ENCODE measurements around the gene HBB.
"Not testable (repeated sequence)": the region's sequence is repeated elsewhere in the genome, so short reads cannot be mapped to it uniquely, and the experiment has no call there.

Gene HBB

DNA sequence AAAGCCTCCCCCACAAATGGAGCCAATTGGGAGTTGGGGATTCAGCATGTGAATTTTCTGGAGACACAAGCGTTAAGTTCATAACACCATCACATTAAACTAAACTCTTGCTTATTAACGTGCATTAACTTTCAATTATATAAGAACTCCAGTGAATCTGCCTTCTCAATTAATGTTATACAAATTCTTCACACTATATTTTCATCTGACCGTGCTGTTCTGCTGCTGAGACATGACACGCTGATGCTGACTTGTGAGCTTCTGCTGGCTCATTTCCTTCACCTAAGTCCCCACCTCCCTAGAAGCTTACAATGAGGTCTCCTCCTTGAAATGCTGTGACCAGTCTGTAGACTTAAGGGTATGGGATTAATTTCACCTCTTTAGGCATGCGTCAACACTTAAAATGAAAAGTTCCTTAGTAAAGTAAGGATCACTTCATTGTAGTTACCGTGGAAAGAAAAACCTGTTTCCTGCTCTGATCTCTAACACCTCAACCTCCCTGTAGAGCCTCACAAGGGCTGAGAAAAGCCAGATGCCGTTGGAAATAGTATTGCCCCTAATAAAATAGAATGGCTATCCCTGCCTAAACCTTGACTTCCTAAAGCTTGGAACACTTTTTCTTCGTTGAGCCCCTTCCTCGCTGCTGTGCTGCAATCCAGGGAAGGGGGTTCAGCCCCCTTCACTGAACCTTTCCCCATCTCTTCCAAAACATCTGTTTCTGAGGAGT, 25.5 kb upstream of the HBB start:
- CTCF ChIA-PET = no interaction called here
- TF ChIP-seq, protein P1, sequence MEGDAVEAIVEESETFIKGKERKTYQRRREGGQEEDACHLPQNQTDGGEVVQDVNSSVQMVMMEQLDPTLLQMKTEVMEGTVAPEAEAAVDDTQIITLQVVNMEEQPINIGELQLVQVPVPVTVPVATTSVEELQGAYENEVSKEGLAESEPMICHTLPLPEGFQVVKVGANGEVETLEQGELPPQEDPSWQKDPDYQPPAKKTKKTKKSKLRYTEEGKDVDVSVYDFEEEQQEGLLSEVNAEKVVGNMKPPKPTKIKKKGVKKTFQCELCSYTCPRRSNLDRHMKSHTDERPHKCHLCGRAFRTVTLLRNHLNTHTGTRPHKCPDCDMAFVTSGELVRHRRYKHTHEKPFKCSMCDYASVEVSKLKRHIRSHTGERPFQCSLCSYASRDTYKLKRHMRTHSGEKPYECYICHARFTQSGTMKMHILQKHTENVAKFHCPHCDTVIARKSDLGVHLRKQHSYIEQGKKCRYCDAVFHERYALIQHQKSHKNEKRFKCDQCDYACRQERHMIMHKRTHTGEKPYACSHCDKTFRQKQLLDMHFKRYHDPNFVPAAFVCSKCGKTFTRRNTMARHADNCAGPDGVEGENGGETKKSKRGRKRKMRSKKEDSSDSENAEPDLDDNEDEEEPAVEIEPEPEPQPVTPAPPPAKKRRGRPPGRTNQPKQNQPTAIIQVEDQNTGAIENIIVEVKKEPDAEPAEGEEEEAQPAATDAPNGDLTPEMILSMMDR (IDR thresholded peaks at IDR 0.05; ENCODE audit: control extremely low read depth, extremely low read depth, low read depth, missing control alignments) = no peak
- no peak for DNase-seq (ENCODE audit: extremely low spot score)
- POLR2A ChIA-PET = no interaction called here

DNA sequence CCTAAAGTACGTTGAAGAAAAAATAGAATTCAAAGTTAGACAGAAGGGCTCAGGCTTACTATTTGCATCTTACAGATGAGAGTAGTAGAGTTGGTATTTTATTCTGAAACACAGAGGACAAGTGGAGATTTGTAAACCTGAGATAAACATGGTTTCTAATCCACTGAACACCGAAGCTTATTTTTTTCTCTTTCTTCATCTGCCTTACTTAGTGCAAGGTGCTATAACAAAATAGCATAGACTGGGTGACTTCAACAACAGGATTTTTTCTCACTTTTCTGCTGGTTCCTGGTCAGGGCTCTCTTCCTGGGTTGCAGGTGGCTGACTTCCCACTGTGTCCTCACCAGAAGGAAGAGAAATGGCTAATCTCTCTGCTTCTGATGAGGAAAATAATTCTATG, 24.9 kb upstream of the HBB start:
- TF ChIP-seq, protein P1 (IDR thresholded peaks at IDR 0.05; ENCODE audit: control extremely low read depth, extremely low read depth, low read depth, missing control alignments) = no peak
- ChIA-PET POLR2A (no interaction called here), CTCF (no interaction called here)
- no peak for DNase-seq (ENCODE audit: extremely low spot score)

DNA sequence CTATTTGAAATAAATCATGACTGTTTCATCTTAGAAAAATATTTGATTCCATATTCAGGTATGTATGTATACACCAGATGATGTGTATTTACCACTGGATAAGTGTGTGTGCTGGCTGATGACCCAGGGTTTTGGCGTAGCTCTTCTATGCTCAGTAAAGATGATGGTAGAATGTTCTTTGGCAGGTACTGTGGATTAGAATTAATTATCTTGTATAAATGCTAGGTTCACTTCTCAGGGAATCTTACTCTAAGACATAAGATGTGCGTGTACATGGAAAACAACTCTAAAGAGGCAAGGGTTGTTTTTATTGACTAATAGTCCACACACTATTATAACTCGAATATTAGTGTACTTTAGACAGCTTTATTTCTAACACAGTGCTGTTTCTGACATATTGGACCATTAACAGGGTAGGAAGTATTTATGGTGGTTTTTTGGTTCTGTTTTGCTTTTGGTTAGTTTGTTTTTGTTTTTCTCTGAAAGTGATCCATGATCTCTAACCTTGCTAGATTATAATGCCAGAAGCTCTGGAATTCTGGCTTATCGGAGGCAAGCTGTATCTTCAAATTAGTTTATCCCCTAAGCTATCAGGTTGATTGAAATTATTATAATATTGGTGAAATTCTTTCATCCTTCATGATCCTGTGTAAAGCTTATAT, 23.8 kb upstream of the HBB start:
- DNase-seq (ENCODE audit: extremely low spot score) = no peak
- ChIA-PET POLR2A (no interaction called here), CTCF (no interaction called here)
- TF ChIP-seq, protein P1 (IDR thresholded peaks at IDR 0.05; ENCODE audit: control extremely low read depth, extremely low read depth, low read depth, missing control alignments) = no peak

DNA sequence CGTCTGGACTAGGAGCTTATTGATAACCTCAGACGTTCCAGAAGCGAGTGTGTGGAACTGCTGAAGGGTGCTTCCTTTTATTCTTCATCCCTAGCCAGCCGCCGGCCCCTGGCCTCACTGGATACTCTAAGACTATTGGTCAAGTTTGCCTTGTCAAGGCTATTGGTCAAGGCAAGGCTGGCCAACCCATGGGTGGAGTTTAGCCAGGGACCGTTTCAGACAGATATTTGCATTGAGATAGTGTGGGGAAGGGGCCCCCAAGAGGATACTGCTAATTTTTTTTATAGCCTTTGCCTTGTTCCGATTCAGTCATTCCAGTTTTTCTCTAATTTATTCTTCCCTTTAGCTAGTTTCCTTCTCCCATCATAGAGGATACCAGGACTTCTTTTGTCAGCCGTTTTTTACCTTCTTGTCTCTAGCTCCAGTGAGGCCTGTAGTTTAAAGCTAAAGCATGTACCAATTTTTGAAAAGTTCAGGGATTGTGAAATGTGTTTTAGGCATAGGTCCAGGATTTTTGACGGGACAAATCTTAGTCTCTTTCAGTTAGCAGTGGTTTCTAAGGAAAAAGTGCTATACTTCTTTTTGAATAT, 23.0 kb upstream of the HBB start, which contains the start of gene HBG1:
HBG1 (minus strand) TSS at position 51 of the 590 bp plus-strand sequence. CDS start 53 bp downstream, outside the sequence.
- POLR2A ChIA-PET; DNase-seq (ENCODE audit: extremely low spot score); CTCF ChIA-PET: not testable (repeated sequence)

DNA sequence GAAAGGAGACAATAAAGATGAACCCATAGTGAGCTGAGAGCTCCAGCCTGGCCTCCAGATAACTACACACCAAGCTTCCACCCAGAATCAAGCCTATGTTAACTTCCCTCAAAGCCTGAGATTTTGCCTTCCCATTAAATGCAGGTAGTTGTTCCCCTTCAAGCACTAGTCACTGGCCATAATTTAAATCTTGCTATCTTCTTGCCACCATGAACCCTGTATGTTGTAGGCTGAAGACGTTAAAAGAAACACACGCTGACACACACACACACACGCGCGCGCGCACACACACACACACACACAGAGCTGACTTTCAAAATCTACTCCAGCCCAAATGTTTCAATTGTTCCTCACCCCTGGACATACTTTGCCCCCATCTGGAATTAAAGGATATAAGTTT, 21.6 kb upstream of the HBB start:
- DNase-seq (ENCODE audit: extremely low spot score); CTCF ChIA-PET; POLR2A ChIA-PET: not testable (repeated sequence)

DNA sequence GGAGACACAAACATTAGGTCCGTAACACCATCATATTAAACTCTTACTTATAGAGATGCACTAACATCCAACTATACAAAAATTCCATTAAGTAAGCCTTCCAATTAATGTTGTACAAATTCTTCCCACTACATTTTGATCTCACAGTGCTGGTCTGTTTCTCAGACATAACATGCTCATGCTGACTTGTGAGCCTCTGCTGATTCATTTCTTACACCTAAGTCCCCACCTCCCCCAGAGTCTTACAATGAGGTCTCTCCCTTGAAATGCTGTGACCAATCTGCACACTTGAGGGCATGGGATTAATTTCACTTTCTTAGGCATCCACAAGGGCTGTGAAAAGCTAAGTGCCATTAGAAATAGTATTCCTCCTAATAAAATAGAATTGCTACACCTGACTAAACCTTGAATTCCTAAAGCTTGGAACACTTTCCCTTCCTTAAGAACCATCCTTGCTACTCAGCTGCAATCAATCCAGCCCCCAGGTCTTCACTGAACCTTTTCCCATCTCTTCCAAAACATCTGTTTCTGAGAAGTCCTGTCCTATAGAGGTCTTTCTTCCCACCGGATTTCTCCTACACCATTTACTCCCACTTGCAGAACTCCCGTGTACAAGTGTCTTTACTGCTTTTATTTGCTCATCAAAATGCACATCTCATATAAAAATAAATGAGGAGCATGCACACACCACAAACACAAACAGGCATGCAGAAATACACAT, 20.8 kb upstream of the HBB start:
- DNase-seq (ENCODE audit: extremely low spot score) = no peak
- ChIA-PET POLR2A (no interaction called here), CTCF (interaction anchor here (0.9 kb wide), 1 partner anchor 20 kb away, joined by 4 read pairs; no protein-coding TSS in a partner anchor)
- TF ChIP-seq, protein P1 (IDR thresholded peaks at IDR 0.05; ENCODE audit: control extremely low read depth, extremely low read depth, low read depth, missing control alignments) = no peak

DNA sequence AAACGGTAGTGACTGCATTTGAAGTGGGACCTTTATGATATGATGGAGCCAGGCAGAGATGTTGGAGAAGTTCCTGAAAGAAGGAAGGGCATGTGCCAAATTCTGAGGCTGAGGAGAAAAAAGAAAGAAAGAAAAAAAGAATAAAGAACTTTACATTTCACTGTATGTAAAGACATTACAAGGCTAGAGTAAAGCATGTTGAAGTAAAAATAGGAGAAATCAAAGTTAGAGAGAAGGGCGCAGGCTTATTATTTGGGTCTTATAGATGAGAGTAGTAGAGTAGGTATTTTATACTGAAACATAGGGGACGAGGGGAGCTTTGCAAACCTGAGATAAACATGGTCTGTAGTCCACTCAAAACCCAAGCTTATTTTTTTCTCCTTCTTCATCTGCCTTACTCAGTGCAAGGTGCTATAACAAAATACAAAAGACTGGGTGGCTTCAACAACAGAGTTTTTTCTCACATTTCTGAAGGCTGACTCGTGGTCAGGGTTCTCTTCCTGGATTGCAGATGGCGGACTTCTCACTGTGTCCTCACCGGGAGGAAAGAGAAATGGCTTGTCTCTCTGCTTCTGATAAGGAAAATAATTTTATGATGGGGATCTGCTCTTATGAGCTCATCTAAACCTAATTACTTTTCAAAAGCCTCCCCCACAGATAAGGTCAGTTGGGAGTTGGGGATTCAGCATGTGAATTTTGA, 20.1 kb upstream of the HBB start:
- ChIA-PET POLR2A (no interaction called here), CTCF (interaction anchor here (0.9 kb wide), 1 partner anchor 20 kb away, joined by 4 read pairs; no protein-coding TSS in a partner anchor)
- DNase-seq (ENCODE audit: extremely low spot score) = no peak
- TF ChIP-seq, protein P1 (IDR thresholded peaks at IDR 0.05; ENCODE audit: control extremely low read depth, extremely low read depth, low read depth, missing control alignments) = no peak
